OCI-LY3 (cell line): Measurements from ENCODE around the gene ZFYVE28.

Experiments used
- H2AFZ ChIP-seq: fragments of 200-600, 300-600 bp; shearing (Covaris generic); 2 replicates; pipeline ENCODE4 v1.6.0; 2014; ENCODE audit warnings: antibody characterized with exemption, low read depth, low read length
- H3K27ac ChIP-seq: fragments of 200-600, 300-600 bp; sonication (generic); 2 replicates; pipeline ENCODE4 v1.5.1; 2014; ENCODE audit warnings: mild to moderate bottlenecking, low read length, moderate library complexity, mixed read lengths
- H3K27me3 ChIP-seq: fragments of 200-600, 300-600 bp; sonication (generic); 2 replicates; pipeline ENCODE4 v1.6.1; 2014; ENCODE audit warnings: low read depth, low read length, mixed read lengths
- H3K36me3 ChIP-seq: fragments of 200-600, 300-600 bp; sonication (generic); replicated peaks from 2 replicates; pipeline ENCODE3; 2014; ENCODE audit warnings: low read depth, low read length, mixed read lengths
- H3K4me1 ChIP-seq: fragments of 300-600, 200-600 bp; sonication (generic); 2 replicates; pipeline ENCODE4 v1.6.1; 2014; ENCODE audit warnings: low read length, mixed read lengths
- H3K4me2 ChIP-seq: fragments of 200-600, 300-600 bp; sonication (generic); 2 replicates; pipeline ENCODE4 v1.6.1; 2014; ENCODE audit warnings: low read length, mixed read lengths
- H3K4me3 ChIP-seq: fragments of 300-600, 200-600 bp; sonication (generic); 2 replicates; pipeline ENCODE4 v1.5.1; 2014; ENCODE audit warnings: antibody characterized with exemption, mild to moderate bottlenecking, low read length, moderate library complexity
- H3K79me2 ChIP-seq: fragments of 300-600, 200-600 bp; shearing (Covaris generic); 2 replicates; pipeline ENCODE4 v1.6.1; 2014; ENCODE audit warnings: mild to moderate bottlenecking, low read length, mixed read lengths
- H3K9ac ChIP-seq: fragments of 300-600, 200-600 bp; shearing (Covaris generic); 2 replicates; pipeline ENCODE4 v1.6.0; 2014; ENCODE audit warnings: mild to moderate bottlenecking, low read length, moderate library complexity
- H3K9me3 ChIP-seq: fragments of 200-600, 300-600 bp; shearing (Covaris generic); 2 replicates; pipeline ENCODE4 v1.6.1; 2014; ENCODE audit warnings: low read length, mixed read lengths; ENCODE audit not compliant: insufficient read depth
- H4K20me1 ChIP-seq: fragments of 200-600, 300-600 bp; sonication (generic); 2 replicates; pipeline ENCODE4 v1.6.1; 2016; ENCODE audit warnings: low read length, mixed read lengths; ENCODE audit not compliant: insufficient read depth
- CTCF ChIP-seq: fragments of 200-600, 300-600 bp; sonication (generic); IDR thresholded peaks from 2 replicates; pipeline ENCODE4 v1.5.1; 2014; ENCODE audit warnings: antibody characterized with exemption, low read length, low read depth
- EZH2phosphoT487 ChIP-seq: fragments of 200-600 bp; shearing (Covaris generic); IDR thresholded peaks from 2 replicates; pipeline ENCODE4 v1.6.1; 2018; ENCODE audit warnings: antibody characterized with exemption, mixed run types, low read depth

The ZFYVE28 gene

DNA sequence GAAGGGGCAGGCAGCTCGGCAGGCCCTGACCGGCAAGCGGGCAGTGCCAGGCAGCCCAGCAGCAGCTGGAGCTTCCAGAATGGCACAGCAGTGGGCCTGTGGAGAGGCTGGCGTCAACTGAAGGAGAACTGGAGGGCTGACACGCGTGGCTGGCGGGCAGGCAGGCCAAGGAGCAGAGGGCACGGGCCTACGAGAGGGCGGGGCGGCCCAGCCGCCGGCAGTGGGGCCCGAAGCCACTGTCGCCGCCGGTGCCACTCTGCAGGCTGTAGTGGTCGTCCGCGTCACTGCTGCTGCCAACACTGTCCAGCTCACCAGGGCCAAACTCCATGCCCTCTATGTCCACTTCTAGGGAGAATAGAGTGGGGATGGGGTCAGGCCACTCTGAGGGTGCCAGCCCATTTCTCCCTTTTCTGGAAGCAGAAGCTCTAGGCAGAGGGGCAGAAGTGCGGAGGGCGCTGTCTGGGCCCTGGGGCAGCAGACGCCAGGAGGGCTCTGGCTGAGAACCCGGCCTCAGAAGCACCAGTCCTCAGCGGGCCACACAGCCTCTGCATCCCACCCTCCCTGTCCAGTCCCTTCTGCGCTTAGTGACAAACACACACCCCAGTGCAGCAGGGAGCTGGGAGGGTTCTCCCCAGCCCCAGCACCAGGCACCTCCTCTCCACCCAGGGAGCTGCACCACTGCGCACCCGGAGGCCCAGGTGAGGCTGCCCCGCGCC lies 167.9 kb downstream of the ZFYVE28 start:
- no peak overlapping the region for H3K9ac ChIP-seq
- no peak overlapping the region for H2AFZ ChIP-seq
- no peak overlapping the region for H3K27ac ChIP-seq
- no peak overlapping the region for H3K4me3 ChIP-seq
- TF ChIP-seq EZH2phosphoT487 = no peak
- no peak for TF ChIP-seq CTCF
- H4K20me1 ChIP-seq = no peaks in the 10 kb centered on the region
- no peaks in the 10 kb centered on the region for H3K79me2 ChIP-seq
- no peaks in the 10 kb centered on the region for H3K27me3 ChIP-seq
- no peaks in the 10 kb centered on the region for H3K36me3 ChIP-seq
- H3K4me2 ChIP-seq = no peak overlapping the region
- no peaks in the 10 kb centered on the region for H3K9me3 ChIP-seq
- no peaks in the 10 kb centered on the region for H3K4me1 ChIP-seq

DNA sequence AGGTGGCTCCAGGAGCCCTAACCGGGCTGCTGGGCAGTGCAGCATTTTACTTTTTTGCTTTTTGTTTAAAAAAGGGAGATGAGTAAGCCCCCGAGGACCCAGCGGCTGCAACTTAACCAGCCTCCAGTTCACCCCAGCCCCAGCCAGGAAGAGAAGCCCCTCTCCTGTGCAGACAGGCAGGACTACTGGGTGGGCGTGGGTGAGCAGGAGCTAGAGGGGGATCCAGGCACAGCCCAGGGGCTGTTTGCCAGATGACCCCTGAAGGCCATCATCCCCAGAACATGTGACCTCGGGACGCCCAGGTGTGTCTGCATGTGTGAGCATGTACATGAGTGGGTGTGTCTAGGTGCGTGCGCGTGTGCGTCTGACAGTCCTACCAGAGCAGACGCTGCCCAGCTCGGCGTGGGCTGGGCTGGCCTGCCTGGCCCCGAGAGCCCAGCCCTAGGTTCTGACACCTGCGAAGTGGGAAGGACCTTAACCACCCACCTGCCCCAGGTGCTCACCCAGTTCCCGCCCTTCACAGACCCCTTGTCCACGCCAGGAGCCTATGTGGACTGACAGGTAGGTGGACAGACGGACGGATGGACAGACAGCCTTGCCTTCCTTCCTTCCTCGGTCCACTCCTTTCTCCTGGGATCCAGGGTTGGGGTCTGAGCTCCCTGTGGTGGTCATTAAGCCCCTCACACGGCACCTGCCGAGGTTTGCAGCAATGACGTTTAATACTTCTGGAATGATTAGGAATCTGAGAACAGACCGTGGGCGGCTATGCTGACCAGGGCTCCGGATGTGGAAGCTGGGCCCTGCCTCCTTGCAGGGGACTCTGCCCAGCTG lies 168.7 kb downstream of the ZFYVE28 start:
- Histone ChIP-seq H3K9me3 (no peaks in the 10 kb centered on the region), H3K9ac (no peak overlapping the region), H3K79me2 (no peaks in the 10 kb centered on the region), H3K27ac (no peak overlapping the region), H2AFZ (no peak overlapping the region), H3K27me3 (no peaks in the 10 kb centered on the region), H3K36me3 (no peaks in the 10 kb centered on the region), H3K4me2 (no peak overlapping the region), H3K4me1 (no peaks in the 10 kb centered on the region), H4K20me1 (no peaks in the 10 kb centered on the region), H3K4me3 (no peak overlapping the region)
- TF ChIP-seq EZH2phosphoT487 = no peak
- no peak for TF ChIP-seq CTCF

DNA sequence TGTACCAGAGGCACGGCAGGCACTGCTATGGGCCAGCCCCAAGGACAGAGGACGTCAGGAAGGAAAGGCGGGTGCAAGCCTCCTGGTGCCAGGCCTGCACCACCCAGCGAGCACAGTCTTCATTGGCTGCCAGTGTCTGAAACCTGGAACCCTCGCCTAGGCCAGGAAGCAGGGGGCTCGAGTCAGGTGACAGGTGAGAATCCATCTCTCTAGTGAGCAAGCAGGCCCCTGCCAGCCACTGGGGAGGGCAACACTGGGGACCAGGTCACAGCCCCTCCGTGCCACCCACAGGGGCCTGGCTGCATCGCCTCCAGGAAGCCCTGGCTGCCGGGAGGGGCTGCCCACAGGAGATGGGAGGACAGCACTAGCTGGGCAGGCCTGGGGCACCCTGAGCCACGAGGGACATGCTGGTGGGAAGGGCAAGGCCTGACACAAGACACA lies 169.6 kb downstream of the ZFYVE28 start:
- no peaks in the 10 kb centered on the region for H3K79me2 ChIP-seq
- no peaks in the 10 kb centered on the region for H3K27me3 ChIP-seq
- peaks cover 5% of the 10 kb centered on the region for H3K4me1 ChIP-seq
- no peak overlapping the region for H3K27ac ChIP-seq
- no peaks in the 10 kb centered on the region for H3K36me3 ChIP-seq
- no peak overlapping the region for H3K4me3 ChIP-seq
- H3K9me3 ChIP-seq = no peaks in the 10 kb centered on the region
- H2AFZ ChIP-seq = no peak overlapping the region
- H3K4me2 ChIP-seq = no peak overlapping the region
- no peak overlapping the region for H3K9ac ChIP-seq
- no peaks in the 10 kb centered on the region for H4K20me1 ChIP-seq
- TF ChIP-seq CTCF (no peak), EZH2phosphoT487 (no peak)

DNA sequence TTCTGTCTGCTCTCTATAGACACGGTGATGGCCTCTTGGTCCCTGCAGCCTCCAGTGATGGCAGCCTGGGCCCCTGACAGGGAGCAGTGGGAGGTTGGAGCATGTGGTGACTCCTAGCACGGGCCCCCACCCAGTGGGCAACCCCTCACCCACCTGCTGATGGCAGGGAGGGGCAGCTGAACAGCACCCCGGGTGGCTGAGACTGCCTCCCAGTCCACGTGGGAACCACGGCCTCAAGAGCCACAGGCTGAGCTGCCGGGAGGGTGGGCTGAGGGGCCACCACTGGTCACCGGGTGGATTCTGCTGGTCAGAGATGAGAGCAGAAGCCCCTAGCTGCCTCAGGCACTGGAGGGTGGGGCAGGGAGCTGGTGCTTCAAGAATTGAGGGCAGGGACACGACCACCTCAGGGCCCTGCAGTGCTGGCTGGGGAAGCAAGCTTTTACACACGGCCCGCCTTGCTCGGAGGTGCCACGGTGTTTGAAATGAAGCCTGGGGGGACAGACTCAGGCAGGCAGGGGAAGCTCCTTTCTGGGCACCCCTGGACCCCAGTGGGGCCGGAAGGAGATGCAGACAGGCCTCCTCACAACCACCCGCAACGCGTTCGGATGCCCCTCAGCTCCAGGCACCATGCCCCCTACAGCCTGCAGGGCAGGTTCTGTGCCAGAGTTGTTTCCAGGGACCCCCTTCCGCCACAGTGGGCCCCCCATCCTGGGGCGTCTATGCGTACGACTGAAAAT lies 170.2 kb downstream of the ZFYVE28 start:
- H3K27me3 ChIP-seq = no peaks in the 10 kb centered on the region
- H3K4me1 ChIP-seq = peaks cover 12% of the 10 kb centered on the region
- no peak overlapping the region for H3K4me2 ChIP-seq
- H3K4me3 ChIP-seq = no peak overlapping the region
- no peak overlapping the region for H3K27ac ChIP-seq
- H3K9ac ChIP-seq = no peak overlapping the region
- no peaks in the 10 kb centered on the region for H3K79me2 ChIP-seq
- no peaks in the 10 kb centered on the region for H3K9me3 ChIP-seq
- no peaks in the 10 kb centered on the region for H3K36me3 ChIP-seq
- no peaks in the 10 kb centered on the region for H4K20me1 ChIP-seq
- TF ChIP-seq CTCF = no peak
- no peak for TF ChIP-seq EZH2phosphoT487
- H2AFZ ChIP-seq = no peak overlapping the region
